CD8-positive, alpha-beta memory T cell (primary cell): ENCODE results near the gene MARS2. TPM values are rescaled to one million over a fixed set of nuclear protein-coding genes. Genes with fewer than 3 reads are reported as not detected.
"Not testable (repeated sequence)": the region's sequence is repeated elsewhere in the genome, so short reads cannot be mapped to it uniquely, and the experiment has no call there.

Experiments used
- CTCF ChIA-PET: fragments of 350-600 bp; sonication (Branson Sonifier 250); formaldehyde crosslinking; loops from one replicate; lab custom pipeline; 2021; ENCODE audit warnings: antibody characterized with exemption; lab: Charles Lee
- POLR2A ChIA-PET: fragments of 350-600 bp; sonication (Branson Sonifier 250); formaldehyde crosslinking; loops from one replicate; lab custom pipeline; 2021; ENCODE audit warnings: antibody characterized with exemption; lab: Charles Lee
- DNase-seq, 5 donors: peaks; one replicate each; pipeline versions ENCODE4 v3.0.0 to v3.0.0-alpha.2; 2020 to 2022; ENCODE audit warnings: mixed read lengths in 1 of 5
- H3K27ac ChIP-seq: one replicate; pipeline ENCODE4 v1.7.0; 2013; ENCODE audit warnings: low read depth, mild to moderate bottlenecking, low read length, moderate library complexity
- H3K27me3 ChIP-seq: 2 replicates; pipeline ENCODE4 v1.7.0; 2013; ENCODE audit warnings: low read length, mild to moderate bottlenecking; ENCODE audit not compliant: insufficient read depth, poor library complexity, severe bottlenecking
- H3K36me3 ChIP-seq: 2 replicates; pipeline ENCODE4 v1.7.0; 2013; ENCODE audit warnings: mild to moderate bottlenecking, low read length, moderate library complexity; ENCODE audit not compliant: insufficient read depth
- H3K4me1 ChIP-seq: 2 replicates; pipeline ENCODE4 v1.7.0; 2013; ENCODE audit warnings: mild to moderate bottlenecking, low read length, moderate library complexity; ENCODE audit not compliant: insufficient read depth
- H3K4me3 ChIP-seq: 2 replicates; pipeline ENCODE4 v1.7.0; 2013; ENCODE audit warnings: mild to moderate bottlenecking, low read length
- H3K9me3 ChIP-seq: 2 replicates; pipeline ENCODE4 v1.7.0; 2013; ENCODE audit warnings: mild to moderate bottlenecking, low read length
- H3K27ac Mint-ChIP-seq, 8 donors: one replicate each; pipeline ENCODE4 v1.8.0; 2020 to 2021; ENCODE audit warnings: mixed read lengths in 8 of 8, mild to moderate bottlenecking in 6 of 8, inconsistent platforms in 3 of 8, moderate library complexity in 3 of 8
- H3K27me3 Mint-ChIP-seq, 2 donors: one replicate each; pipeline ENCODE4 v1.8.0; 2020 to 2021; ENCODE audit warnings: mixed read lengths in 2 of 2, mild to moderate bottlenecking in 1 of 2, moderate library complexity in 1 of 2
- H3K36me3 Mint-ChIP-seq, 3 donors: one replicate each; pipeline ENCODE4 v1.8.0; 2020 to 2021; ENCODE audit warnings: mixed read lengths in 3 of 3, inconsistent platforms in 1 of 3, mild to moderate bottlenecking in 1 of 3
- H3K4me1 Mint-ChIP-seq, 3 donors: one replicate each; pipeline ENCODE4 v1.8.0; 2020 to 2021; ENCODE audit warnings: mixed read lengths in 3 of 3, inconsistent platforms in 1 of 3, mild to moderate bottlenecking in 1 of 3
- H3K4me3 Mint-ChIP-seq, 7 donors: one replicate each; pipeline ENCODE4 v1.8.0; 2020 to 2021; ENCODE audit warnings: mixed read lengths in 7 of 7, mild to moderate bottlenecking in 6 of 7, moderate library complexity in 4 of 7, inconsistent platforms in 2 of 7
- H3K9me3 Mint-ChIP-seq, 5 donors: one replicate each; pipeline ENCODE4 v1.8.0; 2020 to 2022; ENCODE audit warnings: mixed read lengths in 5 of 5, mild to moderate bottlenecking in 3 of 5, moderate library complexity in 2 of 5, inconsistent platforms in 1 of 5
- polyA plus RNA-seq: library from polyadenylated mRNA; unstranded; fragments of 300-500 nt; fragmentation: Illumina TruSeq; gene quantifications from one replicate; pipeline ENCODE4 v1.2.3, GENCODE V29; 2021
- total RNA-seq, 2 experiments: library from RNA; stranded (reverse); gene quantifications; one replicate each; pipeline ENCODE4 v1.2.3, GENCODE V29; 2021

The MARS2 gene
- total and polyA plus RNA-seq, 3 experiments from 2014 or later, result 8.5 to 27.9 (median 27.1) TPM

GRCh38 chr2:197707316-197708213 is 2.4 kb downstream of the MARS2 start:
- Histone ChIP-seq H3K36me3 (peaks cover 7% of the 10 kb centered on the region), H3K4me3 (peak overlapping the region; percentile 88), H3K4me1 (peaks cover 40% of the 10 kb centered on the region), H3K27ac (no peak overlapping the region), H3K9me3 (no peaks in the 10 kb centered on the region), H3K27me3 (no peaks in the 10 kb centered on the region)
- Mint-ChIP-seq H3K27me3 (no peaks in the 10 kb centered on the region), H3K27ac (peak overlapping the region in 7 of 8 donors; percentile 17 to 91 (median 57)), H3K9me3 (peaks cover 0 to 2% (median 0%) of the 10 kb centered on the region in 5 donors), H3K36me3 (peaks cover 4 to 44% (median 5%) of the 10 kb centered on the region in 3 donors), H3K4me3 (peak overlapping the region; percentile 86 to 95 (median 92)), H3K4me1 (peaks cover 44 to 66% (median 58%) of the 10 kb centered on the region in 3 donors)
- peak in 2 of 5 donors; percentile 22 to 30 for DNase-seq
- CTCF ChIA-PET, result interaction anchor here (1.0 to 2.8 kb wide), 4 partner anchors 72 to 589 kb away, joined by 3 to 10 read pairs (median 4); partner anchors contain the start of genes HSPD1 and HSPE1
- POLR2A ChIA-PET, result interaction anchor here (2.8 kb wide), 1 partner anchor 192 kb away, joined by 13 read pairs; the partner anchor contains the start of gene MOB4

- Mint-ChIP-seq H3K27me3 (no peaks in the 10 kb centered on the region), H3K4me1 (peaks cover 52 to 73% (median 66%) of the 10 kb centered on the region in 3 donors), H3K36me3 (peaks cover 4 to 51% (median 5%) of the 10 kb centered on the region in 3 donors), H3K4me3 (peak overlapping the region in 6 of 7 donors; percentile 12 to 59 (median 43)), H3K27ac (no peak overlapping the region), H3K9me3 (peaks cover 0 to 2% (median 0%) of the 10 kb centered on the region in 5 donors)
- peaks cover 40% of the 10 kb centered on the region for H3K4me1 ChIP-seq
- POLR2A ChIA-PET, result no interaction called here
- no peak overlapping the region for H3K4me3 ChIP-seq
- H3K27me3 ChIP-seq, result no peaks in the 10 kb centered on the region
- no peaks in the 10 kb centered on the region for H3K9me3 ChIP-seq
- H3K36me3 ChIP-seq, result peaks cover 7% of the 10 kb centered on the region
- no peak overlapping the region for H3K27ac ChIP-seq
- CTCF ChIA-PET, result no interaction called here
- DNase-seq, result no peak
These were observed 3.2 kb downstream of the MARS2 start for GRCh38 chr2:197708331-197708730.

GRCh38 chr2:197709140-197709539 is 4.0 kb downstream of the MARS2 start:
- peaks cover 36% of the 10 kb centered on the region for H3K4me1 ChIP-seq
- CTCF ChIA-PET, result not testable (repeated sequence)
- H3K4me3 Mint-ChIP-seq, result peak overlapping the region in 4 of 7 donors; percentile 10 to 42 (median 20)

GRCh38 chr2:197710424-197711042 is 5.4 kb downstream of the MARS2 start:
- no peak overlapping the region for H3K27ac ChIP-seq
- no peaks in the 10 kb centered on the region for H3K27me3 Mint-ChIP-seq
- no peaks in the 10 kb centered on the region for H3K9me3 Mint-ChIP-seq
- no peaks in the 10 kb centered on the region for H3K27me3 ChIP-seq
- no peak overlapping the region for H3K4me3 ChIP-seq
- H3K4me3 Mint-ChIP-seq, result no peak overlapping the region
- no peaks in the 10 kb centered on the region for H3K9me3 ChIP-seq
- DNase-seq, result no peak
- POLR2A ChIA-PET, result no interaction called here
- peaks cover 4 to 51% (median 6%) of the 10 kb centered on the region in 3 donors for H3K36me3 Mint-ChIP-seq
- peaks cover 30% of the 10 kb centered on the region for H3K4me1 ChIP-seq
- H3K27ac Mint-ChIP-seq, result no peak overlapping the region
- peaks cover 48 to 70% (median 62%) of the 10 kb centered on the region in 3 donors for H3K4me1 Mint-ChIP-seq
- H3K36me3 ChIP-seq, result peaks cover 7% of the 10 kb centered on the region
- CTCF ChIA-PET, result no interaction called here

More at GRCh38 chr2:197709140-197709539, 4.0 kb downstream of the MARS2 start:
- H3K27ac Mint-ChIP-seq, H3K9me3 ChIP-seq, H3K27me3 Mint-ChIP-seq, H3K27ac ChIP-seq, DNase-seq, H3K27me3 ChIP-seq, H3K36me3 ChIP-seq, H3K9me3 Mint-ChIP-seq, POLR2A ChIA-PET, H3K4me3 ChIP-seq: not testable (repeated sequence)
- Mint-ChIP-seq H3K36me3 (peaks cover 4 to 54% (median 5%) of the 10 kb centered on the region in 3 donors), H3K4me1 (peaks cover 53 to 73% (median 68%) of the 10 kb centered on the region in 3 donors)

GRCh38 chr2:197711578-197711977 is 6.4 kb downstream of the MARS2 start:
- Histone ChIP-seq H3K4me1 (peaks cover 22% of the 10 kb centered on the region), H3K27ac (no peak overlapping the region), H3K27me3 (no peaks in the 10 kb centered on the region), H3K36me3 (peaks cover 7% of the 10 kb centered on the region), H3K9me3 (no peaks in the 10 kb centered on the region), H3K4me3 (no peak overlapping the region)
- Mint-ChIP-seq H3K27ac (no peak overlapping the region), H3K27me3 (no peaks in the 10 kb centered on the region), H3K4me1 (peaks cover 40 to 61% (median 55%) of the 10 kb centered on the region in 3 donors), H3K4me3 (no peak overlapping the region), H3K36me3 (peaks cover 4 to 48% (median 7%) of the 10 kb centered on the region in 3 donors), H3K9me3 (no peaks in the 10 kb centered on the region)
- ChIA-PET CTCF (no interaction called here), POLR2A (no interaction called here)
- no peak for DNase-seq

GRCh38 chr2:197713271-197713670 is 8.1 kb downstream of the MARS2 start:
- Histone ChIP-seq H3K4me3 (no peak overlapping the region), H3K27me3 (no peaks in the 10 kb centered on the region), H3K36me3 (peaks cover 7% of the 10 kb centered on the region), H3K9me3 (no peaks in the 10 kb centered on the region), H3K27ac (no peak overlapping the region), H3K4me1 (peaks cover 7% of the 10 kb centered on the region)
- Mint-ChIP-seq H3K36me3 (peaks cover 4 to 48% (median 7%) of the 10 kb centered on the region in 3 donors), H3K4me1 (peaks cover 30 to 47% (median 40%) of the 10 kb centered on the region in 3 donors), H3K27me3 (no peaks in the 10 kb centered on the region), H3K4me3 (no peak overlapping the region), H3K9me3 (no peaks in the 10 kb centered on the region), H3K27ac (no peak overlapping the region)
- CTCF ChIA-PET, result no interaction called here
- POLR2A ChIA-PET, result no interaction called here
- DNase-seq, result no peak

- peaks cover 0 to 14% (median 4%) of the 10 kb centered on the region in 3 donors for H3K36me3 Mint-ChIP-seq
- H3K4me3 ChIP-seq, result no peak overlapping the region
- no peaks in the 10 kb centered on the region for H3K9me3 ChIP-seq
- H3K27ac Mint-ChIP-seq, result no peak overlapping the region
- H3K9me3 Mint-ChIP-seq, result no peaks in the 10 kb centered on the region
- no peaks in the 10 kb centered on the region for H3K4me1 ChIP-seq
- peaks cover 6 to 11% (median 7%) of the 10 kb centered on the region in 3 donors for H3K4me1 Mint-ChIP-seq
- POLR2A ChIA-PET, result no interaction called here
- H3K27me3 ChIP-seq, result no peaks in the 10 kb centered on the region
- no peak for DNase-seq
- CTCF ChIA-PET, result no interaction called here
- no peak overlapping the region for H3K27ac ChIP-seq
- no peaks in the 10 kb centered on the region for H3K27me3 Mint-ChIP-seq
- no peak overlapping the region for H3K4me3 Mint-ChIP-seq
- H3K36me3 ChIP-seq, result no peaks in the 10 kb centered on the region
These were observed 12.7 kb downstream of the MARS2 start for GRCh38 chr2:197717863-197718262.
